ENCODE data around the gene ALOX15.

The ALOX15 gene

DNA sequence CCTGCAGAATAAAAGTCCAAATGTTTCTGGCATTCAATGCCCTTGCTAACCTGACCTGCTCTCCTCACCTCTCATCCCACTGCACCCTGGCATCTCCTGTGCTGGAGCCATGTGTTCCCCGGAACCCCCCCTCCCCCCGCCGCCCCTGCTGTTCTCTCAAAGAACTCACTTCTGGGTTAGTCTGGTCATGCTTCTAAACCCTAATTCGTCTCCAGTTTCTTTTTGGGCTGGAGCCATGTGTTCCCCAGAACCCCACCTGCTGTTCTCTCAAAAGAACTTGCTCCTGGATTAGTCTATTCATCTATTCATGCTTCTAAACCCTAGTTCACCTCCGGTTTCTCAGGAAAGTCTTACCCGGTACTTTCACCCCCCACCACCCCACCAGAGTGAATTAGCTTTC, 808 bp upstream of the ALOX15 start:
- TF ChIP-seq, protein P1, sequence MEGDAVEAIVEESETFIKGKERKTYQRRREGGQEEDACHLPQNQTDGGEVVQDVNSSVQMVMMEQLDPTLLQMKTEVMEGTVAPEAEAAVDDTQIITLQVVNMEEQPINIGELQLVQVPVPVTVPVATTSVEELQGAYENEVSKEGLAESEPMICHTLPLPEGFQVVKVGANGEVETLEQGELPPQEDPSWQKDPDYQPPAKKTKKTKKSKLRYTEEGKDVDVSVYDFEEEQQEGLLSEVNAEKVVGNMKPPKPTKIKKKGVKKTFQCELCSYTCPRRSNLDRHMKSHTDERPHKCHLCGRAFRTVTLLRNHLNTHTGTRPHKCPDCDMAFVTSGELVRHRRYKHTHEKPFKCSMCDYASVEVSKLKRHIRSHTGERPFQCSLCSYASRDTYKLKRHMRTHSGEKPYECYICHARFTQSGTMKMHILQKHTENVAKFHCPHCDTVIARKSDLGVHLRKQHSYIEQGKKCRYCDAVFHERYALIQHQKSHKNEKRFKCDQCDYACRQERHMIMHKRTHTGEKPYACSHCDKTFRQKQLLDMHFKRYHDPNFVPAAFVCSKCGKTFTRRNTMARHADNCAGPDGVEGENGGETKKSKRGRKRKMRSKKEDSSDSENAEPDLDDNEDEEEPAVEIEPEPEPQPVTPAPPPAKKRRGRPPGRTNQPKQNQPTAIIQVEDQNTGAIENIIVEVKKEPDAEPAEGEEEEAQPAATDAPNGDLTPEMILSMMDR (IDR thresholded peaks at IDR 0.05) = no peak

DNA sequence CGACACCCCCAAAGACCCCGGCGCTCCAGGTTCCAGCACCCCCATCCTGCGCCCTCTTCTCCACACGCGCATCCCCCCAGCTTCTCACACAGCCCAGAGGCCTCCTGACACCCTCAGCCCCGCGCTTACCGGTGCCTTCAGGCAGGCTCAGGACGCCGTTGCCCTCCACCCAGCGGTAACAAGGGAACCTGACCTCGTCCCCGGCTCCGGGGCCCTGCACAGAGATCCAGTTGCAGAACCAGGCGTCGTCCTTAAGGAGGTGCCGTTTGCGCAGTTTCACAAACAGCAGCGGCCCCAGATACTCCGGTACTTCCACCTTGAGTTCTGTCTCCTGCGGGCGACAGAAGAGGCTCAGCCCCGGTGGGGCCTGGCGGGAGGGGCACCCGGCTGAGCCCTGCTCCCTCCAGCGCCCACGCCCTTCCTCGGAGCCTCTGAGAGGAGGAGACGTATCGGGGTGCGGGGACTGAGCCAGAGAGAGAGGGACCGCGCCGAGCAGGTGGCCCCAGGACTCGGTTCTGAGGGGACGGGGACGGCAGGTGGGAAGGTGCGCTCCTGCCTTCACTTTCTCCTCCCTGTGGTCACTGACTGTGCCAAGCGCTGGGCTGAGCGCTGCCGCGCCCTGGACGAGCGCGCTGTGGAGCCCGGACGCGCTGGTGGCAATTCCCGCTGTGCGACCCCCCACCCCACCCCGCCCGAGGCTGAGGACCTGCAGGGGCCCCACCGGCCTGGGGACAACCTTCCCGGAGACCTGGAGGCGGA, 2.0 kb downstream of the ALOX15 start:
- TF ChIP-seq, protein P1 (IDR thresholded peaks at IDR 0.05) = peak; percentile 38; the same call in 1 of the 2 replicates

DNA sequence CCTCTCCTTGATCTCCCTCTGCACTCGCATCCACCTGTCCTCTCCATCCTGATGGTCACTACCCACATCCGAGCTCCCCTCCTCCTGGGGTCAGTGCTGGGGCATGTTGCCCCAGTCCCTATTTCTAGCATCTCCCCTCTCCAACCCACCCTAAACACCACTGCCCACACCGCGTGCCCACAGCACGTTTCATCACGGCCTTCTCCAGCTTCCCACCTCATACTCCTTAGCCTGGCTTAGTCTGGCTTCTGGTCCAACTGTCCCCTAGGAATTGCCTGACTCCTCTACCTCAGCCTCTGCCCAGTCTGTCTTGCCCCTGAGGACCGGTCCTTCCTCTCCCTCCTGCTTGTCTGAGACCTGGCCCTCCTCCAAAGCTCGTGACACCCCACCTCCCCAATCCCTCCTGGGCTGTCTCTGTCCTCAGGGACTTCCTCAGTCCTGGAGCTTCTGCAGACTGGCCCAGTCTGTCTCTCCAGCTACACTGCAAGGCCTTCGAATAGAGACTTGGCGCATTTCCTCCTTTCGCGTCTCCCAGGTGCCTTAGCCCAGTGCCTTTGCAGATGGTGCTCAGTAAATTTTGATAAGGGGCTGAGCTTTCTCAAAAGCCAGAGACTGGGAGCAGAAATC, 4.9 kb downstream of the ALOX15 start:
- TF ChIP-seq, protein P1 (IDR thresholded peaks at IDR 0.05) = no peak

DNA sequence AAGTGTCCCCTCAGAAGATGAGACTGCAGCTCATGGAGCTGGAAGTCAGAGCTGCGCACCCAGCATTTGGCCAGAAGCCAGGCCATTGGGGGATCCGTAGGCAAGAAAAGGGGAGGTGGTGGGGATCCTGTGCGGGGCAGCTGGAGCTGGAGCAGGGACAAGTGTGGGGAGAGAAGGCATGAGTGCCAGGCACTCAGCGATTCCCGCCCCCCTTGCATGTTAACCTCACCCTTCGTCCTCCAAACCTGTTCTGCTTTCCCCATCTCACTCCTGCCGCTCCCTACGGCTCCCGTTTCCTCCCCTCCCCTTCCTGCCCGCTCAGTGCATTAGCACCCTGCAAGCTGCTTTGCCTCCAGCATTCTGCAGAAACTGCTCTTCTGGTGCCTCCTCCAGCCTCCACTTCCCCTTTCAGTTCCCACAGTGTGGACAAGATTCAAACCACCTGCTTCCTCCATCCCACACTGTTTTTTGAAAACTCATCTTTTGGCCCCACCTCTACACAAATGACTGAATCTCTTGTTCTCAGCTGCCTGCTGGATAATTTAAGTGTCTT, 5.6 kb downstream of the ALOX15 start:
- TF ChIP-seq, protein P1 (IDR thresholded peaks at IDR 0.05) = no peak

DNA sequence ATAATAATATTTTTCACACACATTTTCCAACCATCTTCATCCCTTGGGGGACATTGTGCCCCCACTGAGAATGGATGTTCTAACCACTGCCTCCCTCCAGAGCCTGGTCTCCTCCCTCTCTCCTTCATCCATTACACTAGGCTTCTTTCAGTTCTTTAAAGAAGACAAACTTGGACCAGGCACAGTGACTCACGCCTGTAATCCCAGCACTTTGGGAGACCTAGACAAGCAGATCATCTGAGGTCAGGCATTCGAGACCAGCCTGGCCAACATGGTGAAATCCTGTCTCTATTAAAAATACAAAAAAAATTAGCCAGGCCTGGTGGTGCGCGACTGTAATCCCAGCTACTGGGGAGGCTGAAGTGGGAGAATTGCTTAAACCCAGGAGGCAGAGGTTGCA, 6.5 kb downstream of the ALOX15 start:
- TF ChIP-seq, protein P1 (IDR thresholded peaks at IDR 0.05) = no peak

DNA sequence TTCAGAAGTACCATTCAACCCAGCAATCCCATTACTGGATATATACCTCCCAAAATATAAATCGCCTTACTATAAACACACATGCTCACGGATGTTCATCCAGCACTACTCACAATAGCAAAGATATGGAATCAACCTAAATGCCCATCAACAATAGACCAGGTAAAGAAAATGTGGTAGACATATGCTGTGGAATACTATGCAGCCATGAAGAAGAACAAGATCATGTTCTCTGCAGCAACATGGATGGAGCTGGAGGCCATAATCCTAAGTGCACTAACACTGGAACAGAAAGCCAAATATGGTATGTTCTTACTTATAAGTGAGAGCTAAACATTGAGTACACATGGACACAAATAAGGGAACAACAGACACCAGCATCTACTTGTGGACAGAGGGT, 7.8 kb downstream of the ALOX15 start:
- TF ChIP-seq, protein P1 (IDR thresholded peaks at IDR 0.05) = no peak

DNA sequence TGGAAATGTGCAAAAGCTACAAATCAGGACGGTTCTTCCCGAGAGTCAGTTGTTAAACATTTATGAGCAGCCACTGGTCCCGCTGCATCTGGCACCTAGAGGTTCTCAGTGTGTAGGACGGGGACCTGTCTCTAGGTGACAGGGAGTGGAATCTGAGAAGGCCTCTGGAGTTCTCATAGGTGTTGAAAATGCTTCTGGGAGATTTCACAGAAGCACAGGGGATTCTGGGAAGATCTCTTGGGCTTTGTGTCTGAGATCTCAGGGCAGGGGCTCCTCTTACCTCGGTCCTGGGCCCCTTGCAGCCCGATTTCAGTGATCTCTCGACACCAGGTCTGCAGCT, 8.9 kb downstream of the ALOX15 start:
- TF ChIP-seq, protein P1 (IDR thresholded peaks at IDR 0.05) = no peak
